ENCODE results near the gene MCUR1. TPM values are rescaled to one million over a fixed set of nuclear protein-coding genes. Genes with fewer than 3 reads are reported as not detected.
A peak's percentile ranks its signal among the peaks of the same experiment; 100 is the strongest.
"Not testable (repeated sequence)": the region's sequence is repeated elsewhere in the genome, so short reads cannot be mapped to it uniquely, and the experiment has no call there.

Gene MCUR1
- total RNA-seq, 1 experiment from 2014 or later, result 33.1 TPM

GRCh38 chr6:13836170-13836569 is 21.8 kb upstream of the MCUR1 start:
- ChIA-PET POLR2A (no interaction called here), CTCF (no interaction called here)
- Histone ChIP-seq H3K36me3 (ENCODE audit: control insufficient read depth, insufficient read depth, low read length) (no peaks in the 10 kb centered on the region), H3K4me1 (ENCODE audit: control insufficient read depth, insufficient read depth, low read length) (no peaks in the 10 kb centered on the region), H3K9me3 (ENCODE audit: control insufficient read depth, insufficient read depth, low read depth, low read length) (no peaks in the 10 kb centered on the region), H3K27me3 (ENCODE audit: control insufficient read depth, insufficient read depth, low read length) (no peaks in the 10 kb centered on the region), H3K4me3 (ENCODE audit: low read depth in 2 of 2, low read length in 2 of 2) (no peak overlapping the region), H3K27ac (ENCODE audit: low read length) (no peak overlapping the region)
- in situ Hi-C loops (cut with HindIII; ENCODE audit: low pct_unique_long_range_greater_than_20kb, low sequenced_read_pairs) (no loop called here), intact Hi-C loops (cut with micrococcal nuclease; ENCODE audit: unreplicated experiment) (no loop called here)
- ATAC-seq (peak; percentile 56; the same call in 1 of the 2 replicates), DNase-seq (ENCODE audit: low read depth, low spot score) (no peak)
- BruUV-seq (replicated peaks), result no TSS peak
- TF ChIP-seq REST (IDR thresholded peaks at IDR 0.05; ENCODE audit: insufficient read depth in 1 of 2, low read depth in 2 of 2, low read length in 1 of 2) (no peak), SIN3A (IDR thresholded peaks at IDR 0.05; ENCODE audit: borderline replicate concordance, insufficient read depth, low read depth, low read length) (no peak), TCF7L2 (IDR thresholded peaks at IDR 0.05; ENCODE audit: low read depth, low read length) (no peak), POLR2AphosphoS5 (IDR thresholded peaks at IDR 0.05; ENCODE audit: low read depth, low read length) (no peak), CTCF (IDR thresholded peaks at IDR 0.05) (no peak)

DNA sequence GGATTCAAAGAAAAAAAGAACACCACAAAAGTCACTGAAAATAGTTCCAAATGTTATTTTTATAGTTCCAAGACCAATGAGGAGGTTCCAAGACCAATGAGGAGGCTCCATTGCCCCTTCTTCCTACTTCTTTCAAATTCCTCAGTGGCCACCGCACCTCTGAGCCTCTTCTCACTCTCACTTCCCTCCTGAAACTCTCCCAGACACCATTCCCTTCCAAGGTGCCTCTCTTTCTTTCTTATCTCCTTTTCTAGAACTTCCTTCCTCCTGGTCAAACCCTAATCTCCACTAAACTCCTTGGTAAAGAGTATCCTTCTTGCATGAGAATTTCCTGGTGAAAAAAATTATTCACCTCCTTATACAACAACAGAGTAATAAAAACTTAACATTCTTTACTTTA is 20.4 kb upstream of the MCUR1 start:
- Histone ChIP-seq H3K27ac (ENCODE audit: low read length) (no peak overlapping the region), H3K4me3 (ENCODE audit: low read depth in 2 of 2, low read length in 2 of 2) (no peak overlapping the region), H3K4me1 (ENCODE audit: control insufficient read depth, insufficient read depth, low read length) (no peaks in the 10 kb centered on the region), H3K27me3 (ENCODE audit: control insufficient read depth, insufficient read depth, low read length) (no peaks in the 10 kb centered on the region), H3K9me3 (ENCODE audit: control insufficient read depth, insufficient read depth, low read depth, low read length) (no peaks in the 10 kb centered on the region), H3K36me3 (ENCODE audit: control insufficient read depth, insufficient read depth, low read length) (no peaks in the 10 kb centered on the region)
- no peak for TF ChIP-seq POLR2AphosphoS5 (IDR thresholded peaks at IDR 0.05; ENCODE audit: low read depth, low read length)
- no peak for TF ChIP-seq REST (IDR thresholded peaks at IDR 0.05; ENCODE audit: insufficient read depth in 1 of 2, low read depth in 2 of 2, low read length in 1 of 2)
- no peak for TF ChIP-seq CTCF (IDR thresholded peaks at IDR 0.05)
- no peak for TF ChIP-seq SIN3A (IDR thresholded peaks at IDR 0.05; ENCODE audit: borderline replicate concordance, insufficient read depth, low read depth, low read length)
- TF ChIP-seq TCF7L2 (IDR thresholded peaks at IDR 0.05; ENCODE audit: low read depth, low read length), result no peak
- DNase-seq (ENCODE audit: low read depth, low spot score), result no peak
- in situ Hi-C loops (cut with HindIII; ENCODE audit: low pct_unique_long_range_greater_than_20kb, low sequenced_read_pairs) (no loop called here), intact Hi-C loops (cut with micrococcal nuclease; ENCODE audit: unreplicated experiment) (no loop called here)
- no TSS peak for BruUV-seq (replicated peaks)
- CTCF ChIA-PET, result no interaction called here
- POLR2A ChIA-PET, result no interaction called here
- ATAC-seq, result no peak

- POLR2A ChIA-PET; in situ Hi-C loops (cut with HindIII; ENCODE audit: low pct_unique_long_range_greater_than_20kb, low sequenced_read_pairs); intact Hi-C loops (cut with micrococcal nuclease; ENCODE audit: unreplicated experiment); H3K4me3 ChIP-seq (ENCODE audit: low read depth in 2 of 2, low read length in 2 of 2); H3K4me1 ChIP-seq (ENCODE audit: control insufficient read depth, insufficient read depth, low read length); H3K36me3 ChIP-seq (ENCODE audit: control insufficient read depth, insufficient read depth, low read length); H3K27ac ChIP-seq (ENCODE audit: low read length); H3K9me3 ChIP-seq (ENCODE audit: control insufficient read depth, insufficient read depth, low read depth, low read length); H3K27me3 ChIP-seq (ENCODE audit: control insufficient read depth, insufficient read depth, low read length); BruUV-seq (replicated peaks); ATAC-seq; DNase-seq (ENCODE audit: low read depth, low spot score): not testable (repeated sequence)
- CTCF ChIA-PET, result interaction anchor here (0.7 kb wide), 1 partner anchor 233 kb away, joined by 4 read pairs; no protein-coding TSS in a partner anchor
Observed at GRCh38 chr6:13834018-13834417, 19.7 kb upstream of the MCUR1 start.

Measured in Panc1 (cell line).